PC-3 (cell line): Measurements from ENCODE around the gene PEX14. TPM values are rescaled to one million over a fixed set of nuclear protein-coding genes. Genes with fewer than 3 reads are reported as not detected.

ENCODE experiments used
- ATAC-seq: fragments of 200-7000 bp; cut with Tn5 transposase; 2 replicates; pipeline ENCODE4 v1.9.1; 2020; ENCODE audit warnings: mild to moderate bottlenecking, moderate library complexity
- BruUV-seq: library from RNA; stranded (reverse); fragments of 400-500 nt; replicated peaks from 2 replicates; lab custom pipeline; 2021; lab: Mats Ljungman, UMichigan
- CTCF ChIA-PET: fragments of 300-600 bp; sonication (Branson Sonifier 250); formaldehyde crosslinking; loops from one replicate; lab custom pipeline; 2022; ENCODE audit warnings: antibody characterized with exemption; lab: Charles Lee
- POLR2A ChIA-PET: fragments of 300-600 bp; sonication (Branson Sonifier 250); formaldehyde crosslinking; loops from one replicate; lab custom pipeline; 2022; ENCODE audit warnings: antibody characterized with exemption; ENCODE audit not compliant: unreplicated experiment; lab: Charles Lee
- DNase-seq: peaks from one replicate; pipeline ENCODE4 v3.0.0-alpha.2; 2015
- H2AFZ ChIP-seq: fragments of 300-600 bp; sonication (generic); 2 replicates; pipeline ENCODE4 v1.6.0; 2016; ENCODE audit warnings: antibody characterized with exemption, low read length
- H3F3A ChIP-seq: fragments of 300-600 bp; sonication (generic); one replicate; pipeline ENCODE4 v1.6.0; 2017; ENCODE audit warnings: antibody characterized with exemption, low read length, control low read depth, mild to moderate bottlenecking; ENCODE audit not compliant: unreplicated experiment
- H3K27ac ChIP-seq: fragments of 300-600 bp; sonication (generic); 2 replicates; pipeline ENCODE4 v1.5.1; 2016; ENCODE audit warnings: mild to moderate bottlenecking, low read length
- H3K27me3 ChIP-seq: fragments of 300-600 bp; sonication (generic); 2 replicates; pipeline ENCODE4 v1.6.1; 2016; ENCODE audit warnings: low read length, mixed read lengths
- H3K36me3 ChIP-seq: fragments of 300-600 bp; sonication (generic); 2 replicates; pipeline ENCODE4 v1.6.1; 2016; ENCODE audit warnings: low read depth, mixed run types, low read length, mixed read lengths
- H3K4me1 ChIP-seq: fragments of 300-600 bp; sonication (generic); 2 replicates; pipeline ENCODE4 v1.5.1; 2016; ENCODE audit warnings: low read length; ENCODE audit not compliant: insufficient read depth
- H3K4me2 ChIP-seq: fragments of 300-600 bp; sonication (generic); 2 replicates; pipeline ENCODE4 v1.6.0; 2016; ENCODE audit warnings: low read length
- H3K4me3 ChIP-seq: fragments of 300-600 bp; sonication (generic); 2 replicates; pipeline ENCODE4 v1.5.1; 2016; ENCODE audit warnings: mild to moderate bottlenecking, low read length, mixed read lengths
- H3K79me2 ChIP-seq: fragments of 300-600 bp; sonication (generic); 2 replicates; pipeline ENCODE4 v1.6.1; 2017; ENCODE audit warnings: low read length, mixed read lengths
- H3K9ac ChIP-seq: fragments of 300-600 bp; sonication (generic); 2 replicates; pipeline ENCODE4 v1.6.0; 2016; ENCODE audit warnings: mild to moderate bottlenecking, low read length
- H3K9me2 ChIP-seq: fragments of 300-600 bp; sonication (generic); replicated peaks from 2 replicates; pipeline ENCODE4 v1.6.1; 2016; ENCODE audit warnings: mixed run types, low read length, mixed read lengths
- H3K9me3 ChIP-seq: fragments of 300-600 bp; sonication (generic); 2 replicates; pipeline ENCODE4 v1.6.1; 2016; ENCODE audit warnings: low read length, mixed read lengths
- H4K20me1 ChIP-seq: fragments of 300-600 bp; sonication (generic); 2 replicates; pipeline ENCODE4 v1.6.1; 2016; ENCODE audit warnings: low read length, mixed read lengths
- CTCF ChIP-seq: fragments of 300-600 bp; sonication (generic); conservative IDR thresholded peaks from 2 replicates; pipeline ENCODE4 v1.5.1; 2017; ENCODE audit warnings: antibody characterized with exemption, low read depth, mild to moderate bottlenecking, low read length
- EZH2 ChIP-seq: fragments of 300-600 bp; sonication (generic); IDR thresholded peaks from one replicate; pipeline ENCODE4 v1.6.1; 2017; ENCODE audit warnings: antibody characterized with exemption, mild to moderate bottlenecking, low read length; ENCODE audit not compliant: unreplicated experiment
- EZH2phosphoT487 ChIP-seq: fragments of 300-600 bp; sonication (generic); IDR thresholded peaks from 2 replicates; pipeline ENCODE4 v1.6.1; 2018; ENCODE audit warnings: mild to moderate bottlenecking, antibody characterized with exemption, low read length, borderline replicate concordance
- intact Hi-C: fragments of 100-400 bp; cut with micrococcal nuclease; formaldehyde crosslinking; loops from 2 replicates; pipeline ENCODE4 v1.9.0; 2023
- total RNA-seq: library from RNA; depleted of rRNA; stranded (reverse); fragments of >200 nt; gene quantifications from 2 replicates; pipeline ENCODE4 v1.2.3, GENCODE V29; 2014

Gene PEX14
- total RNA-seq, 1 experiment from 2014 or later: 24.9 TPM

DNA sequence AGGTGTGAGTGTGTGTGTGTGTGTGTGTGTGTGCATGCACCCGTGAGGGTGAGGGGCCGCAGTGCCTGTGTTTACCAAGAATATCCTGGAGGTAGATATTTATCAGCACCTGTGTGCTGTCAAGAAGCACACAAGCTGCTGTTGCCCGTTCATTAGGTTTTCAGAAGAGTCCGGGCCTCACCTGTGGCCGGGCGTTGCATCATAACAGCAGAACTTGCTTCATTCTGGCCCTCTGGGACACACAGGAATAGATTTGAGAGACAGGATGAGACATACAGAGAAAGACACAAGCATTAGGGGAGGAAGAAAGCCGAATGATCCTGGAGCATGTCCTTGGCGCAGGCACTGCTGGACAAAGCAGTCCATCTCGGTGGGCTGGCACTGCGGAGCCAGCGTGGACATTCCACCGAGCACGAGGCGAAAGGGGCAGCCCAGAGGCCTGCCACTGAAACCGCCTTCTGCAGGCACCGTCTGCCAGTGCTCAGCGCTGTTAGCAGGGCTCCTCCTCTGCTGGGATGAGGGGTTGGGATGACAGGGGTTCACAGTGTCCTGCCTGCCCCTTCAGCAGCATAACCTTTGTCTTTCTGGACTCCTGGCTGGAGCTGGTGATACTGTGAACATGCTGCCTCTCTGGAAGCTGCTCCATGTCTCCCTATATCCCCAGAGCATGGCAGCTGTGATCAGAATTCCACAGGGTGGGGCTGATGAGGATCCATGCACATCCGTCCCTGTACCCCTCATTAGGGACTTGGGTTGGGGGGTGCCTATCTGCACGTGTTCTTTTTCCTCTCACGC lies 81.1 kb downstream of the PEX14 start:
- Histone ChIP-seq H3K4me1 (no peaks in the 10 kb centered on the region), H3K9ac (no peak overlapping the region), H3K36me3 (no peaks in the 10 kb centered on the region), H3K27ac (no peak overlapping the region), H2AFZ (no peak overlapping the region), H3K79me2 (no peaks in the 10 kb centered on the region), H4K20me1 (no peaks in the 10 kb centered on the region), H3K4me2 (no peak overlapping the region), H3K4me3 (no peak overlapping the region), H3K9me3 (no peaks in the 10 kb centered on the region), H3F3A (no peaks in the 10 kb centered on the region), H3K27me3 (no peaks in the 10 kb centered on the region), H3K9me2 (no peaks in the 10 kb centered on the region)
- ATAC-seq: no peak
- TF ChIP-seq EZH2phosphoT487 (no peak), EZH2 (no peak), CTCF (no peak)
- ChIA-PET CTCF (no interaction called here), POLR2A (interaction anchor here (0.7 kb wide), 1 partner anchor 32 kb away, joined by 4 read pairs; no protein-coding TSS in a partner anchor)
- DNase-seq: no peak
- BruUV-seq: no TSS peak
- intact Hi-C loops: no loop called here

DNA sequence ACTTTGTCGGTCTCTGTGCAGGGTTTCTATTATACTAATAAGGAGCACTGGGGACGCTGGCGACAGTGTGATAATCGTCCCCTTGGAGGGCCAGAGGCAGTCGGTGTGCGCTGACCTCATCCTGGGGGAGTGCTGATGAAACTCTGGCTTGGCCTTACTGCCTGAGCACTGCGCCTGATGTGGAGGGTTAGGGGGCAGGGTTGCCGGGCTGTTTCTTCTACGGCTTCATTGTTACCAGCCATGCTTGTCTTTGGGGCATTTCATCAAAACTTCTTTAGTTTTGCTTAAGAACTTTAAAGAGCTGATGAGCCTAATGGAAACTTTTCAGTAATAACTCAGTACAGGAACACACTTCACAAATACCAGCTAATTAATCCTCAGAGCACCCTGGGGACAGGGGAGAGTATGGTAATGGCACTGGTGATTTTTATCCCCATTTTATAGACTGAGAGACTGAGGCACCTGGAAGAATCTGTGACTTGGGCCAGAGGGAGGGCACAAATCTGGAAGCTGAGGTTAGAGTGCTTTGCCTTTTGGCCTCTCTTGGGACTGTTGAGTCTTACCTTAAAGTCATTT lies 81.8 kb downstream of the PEX14 start:
- H3K27me3 ChIP-seq: no peaks in the 10 kb centered on the region
- no peak for DNase-seq
- H3K9me2 ChIP-seq: no peaks in the 10 kb centered on the region
- no peak overlapping the region for H3K9ac ChIP-seq
- CTCF ChIA-PET: no interaction called here
- H3K9me3 ChIP-seq: no peaks in the 10 kb centered on the region
- H3K79me2 ChIP-seq: no peaks in the 10 kb centered on the region
- no peak for ATAC-seq
- H4K20me1 ChIP-seq: no peaks in the 10 kb centered on the region
- H2AFZ ChIP-seq: no peak overlapping the region
- no peaks in the 10 kb centered on the region for H3K36me3 ChIP-seq
- H3K4me1 ChIP-seq: no peaks in the 10 kb centered on the region
- no peak overlapping the region for H3K27ac ChIP-seq
- BruUV-seq: no TSS peak
- H3K4me2 ChIP-seq: no peak overlapping the region
- intact Hi-C loops: no loop called here
- POLR2A ChIA-PET: no interaction called here
- H3K4me3 ChIP-seq: no peak overlapping the region
- TF ChIP-seq EZH2: no peak
- no peak for TF ChIP-seq CTCF
- TF ChIP-seq EZH2phosphoT487: no peak
- H3F3A ChIP-seq: no peaks in the 10 kb centered on the region

DNA sequence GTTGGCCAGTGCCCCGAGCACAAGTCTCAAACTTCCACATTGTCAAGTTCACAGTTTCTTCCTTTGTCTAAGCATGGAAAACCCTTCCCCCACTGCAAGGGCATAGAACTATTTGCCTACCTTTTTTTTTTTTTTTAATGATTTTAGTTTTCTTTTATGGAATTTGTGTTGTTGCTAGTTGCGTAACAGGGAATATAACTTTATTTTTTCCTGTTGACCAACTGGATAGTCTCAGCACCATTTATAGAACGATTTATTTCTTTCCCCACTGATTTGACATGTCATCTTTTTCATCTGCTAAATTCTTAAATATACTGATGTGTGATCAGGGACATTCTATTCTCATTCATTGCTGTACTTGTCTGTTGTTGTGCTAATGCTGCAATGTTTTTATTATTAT lies 83.0 kb downstream of the PEX14 start:
- H2AFZ ChIP-seq: no peak overlapping the region
- H3K36me3 ChIP-seq: no peaks in the 10 kb centered on the region
- no peak overlapping the region for H3K4me2 ChIP-seq
- no peaks in the 10 kb centered on the region for H4K20me1 ChIP-seq
- no peaks in the 10 kb centered on the region for H3K4me1 ChIP-seq
- no peaks in the 10 kb centered on the region for H3K79me2 ChIP-seq
- intact Hi-C loops: no loop called here
- H3K27ac ChIP-seq: no peak overlapping the region
- ATAC-seq (no peak), DNase-seq (no peak)
- ChIA-PET CTCF (no interaction called here), POLR2A (no interaction called here)
- no peaks in the 10 kb centered on the region for H3K9me2 ChIP-seq
- no peak overlapping the region for H3K4me3 ChIP-seq
- no peak overlapping the region for H3K9ac ChIP-seq
- BruUV-seq: no TSS peak
- H3K9me3 ChIP-seq: no peaks in the 10 kb centered on the region
- no peaks in the 10 kb centered on the region for H3K27me3 ChIP-seq
- H3F3A ChIP-seq: no peaks in the 10 kb centered on the region
- TF ChIP-seq CTCF: no peak
- TF ChIP-seq EZH2phosphoT487: no peak
- TF ChIP-seq EZH2: no peak
